ENCODE measurements around the gene VSTM1.

The VSTM1 gene

DNA sequence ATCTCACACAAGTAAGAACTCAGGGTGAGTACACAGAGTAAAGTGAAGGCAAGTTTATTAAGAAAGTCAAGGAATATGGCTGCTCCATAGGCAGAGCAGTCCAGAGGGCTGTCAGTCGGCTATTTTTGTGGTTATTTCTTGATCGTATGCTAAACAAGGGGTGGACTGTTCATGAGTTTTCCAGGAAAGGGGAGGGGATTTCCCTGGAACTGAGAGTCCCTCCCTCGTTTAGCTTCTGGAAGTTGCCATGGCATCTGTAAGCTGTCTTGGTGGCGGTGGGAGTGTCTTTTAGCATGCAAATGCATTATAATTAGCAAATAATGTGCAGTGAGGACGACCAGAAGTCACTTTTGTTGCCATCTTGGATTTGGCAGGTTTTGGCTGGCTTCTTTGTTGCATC, 5.8 kb upstream of the VSTM1 start:
- no peak for DNase-seq
- Histone ChIP-seq H2AFZ (ENCODE audit: low read depth, low read length) (no peak overlapping the region), H3K36me3 (ENCODE audit: insufficient read depth, low read length) (no peaks in the 10 kb centered on the region), H3K9me3 (ENCODE audit: insufficient read depth, low read length, severe bottlenecking) (no peaks in the 10 kb centered on the region), H3K9ac (ENCODE audit: low read depth, low read length) (no peak overlapping the region), H3K4me3 (ENCODE audit: low read depth in 1 of 2, low read length in 2 of 2) (no peak overlapping the region), H3K4me2 (ENCODE audit: insufficient read depth, low read length) (no peak overlapping the region), H3K4me1 (ENCODE audit: insufficient read depth, low read length) (no peaks in the 10 kb centered on the region), H3K27ac (ENCODE audit: low read length) (no peak overlapping the region), H3K79me2 (ENCODE audit: insufficient read depth, low read length) (no peaks in the 10 kb centered on the region), H4K20me1 (ENCODE audit: insufficient read depth, low read length) (no peaks in the 10 kb centered on the region), H3K27me3 (ENCODE audit: insufficient read depth, low read length, poor library complexity) (no peaks in the 10 kb centered on the region)
- TF ChIP-seq EZH2 (IDR thresholded peaks at IDR 0.05; ENCODE audit: borderline replicate concordance, low read depth, low read length, severe bottlenecking) = no peak
- no peak for TF ChIP-seq CTCF (IDR thresholded peaks at IDR 0.05; ENCODE audit: borderline replicate concordance, extremely low read depth, low read length, poor library complexity, severe bottlenecking)
- ATAC-seq (ENCODE audit: insufficient read depth, low read depth) = no peak

GRCh38 chr19:54062643-54063042, 1.1 kb downstream of the VSTM1 start:
- no peaks in the 10 kb centered on the region for H4K20me1 ChIP-seq (ENCODE audit: insufficient read depth, low read length)

GRCh38 chr19:54047616-54048015, 16.1 kb downstream of the VSTM1 start:
- no peak overlapping the region for H3K27ac ChIP-seq (ENCODE audit: low read length)
- H3K9me3 ChIP-seq (ENCODE audit: insufficient read depth, low read length, severe bottlenecking) = no peaks in the 10 kb centered on the region
- H3K27me3 ChIP-seq (ENCODE audit: insufficient read depth, low read length, poor library complexity) = no peaks in the 10 kb centered on the region
- H2AFZ ChIP-seq (ENCODE audit: low read depth, low read length) = no peak overlapping the region
- H3K4me3 ChIP-seq (ENCODE audit: low read depth in 1 of 2, low read length in 2 of 2) = no peak overlapping the region
- no peak for DNase-seq
- no peaks in the 10 kb centered on the region for H3K4me1 ChIP-seq (ENCODE audit: insufficient read depth, low read length)
- no peak for ATAC-seq (ENCODE audit: insufficient read depth, low read depth)
- no peaks in the 10 kb centered on the region for H3K79me2 ChIP-seq (ENCODE audit: insufficient read depth, low read length)
- no peak overlapping the region for H3K9ac ChIP-seq (ENCODE audit: low read depth, low read length)
- H4K20me1 ChIP-seq (ENCODE audit: insufficient read depth, low read length) = no peaks in the 10 kb centered on the region
- H3K36me3 ChIP-seq (ENCODE audit: insufficient read depth, low read length) = no peaks in the 10 kb centered on the region
- H3K4me2 ChIP-seq (ENCODE audit: insufficient read depth, low read length) = no peak overlapping the region
- TF ChIP-seq CTCF (IDR thresholded peaks at IDR 0.05; ENCODE audit: borderline replicate concordance, extremely low read depth, low read length, poor library complexity, severe bottlenecking) (no peak), EZH2 (IDR thresholded peaks at IDR 0.05; ENCODE audit: borderline replicate concordance, low read depth, low read length, severe bottlenecking) (no peak)

More at GRCh38 chr19:54062643-54063042, 1.1 kb downstream of the VSTM1 start:
- no peak for DNase-seq
- Histone ChIP-seq H3K27ac (ENCODE audit: low read length) (no peak overlapping the region), H3K79me2 (ENCODE audit: insufficient read depth, low read length) (no peaks in the 10 kb centered on the region), H3K4me2 (ENCODE audit: insufficient read depth, low read length) (no peak overlapping the region), H3K4me3 (ENCODE audit: low read depth in 1 of 2, low read length in 2 of 2) (no peak overlapping the region), H2AFZ (ENCODE audit: low read depth, low read length) (no peak overlapping the region), H3K4me1 (ENCODE audit: insufficient read depth, low read length) (no peaks in the 10 kb centered on the region), H3K36me3 (ENCODE audit: insufficient read depth, low read length) (no peaks in the 10 kb centered on the region), H3K9ac (ENCODE audit: low read depth, low read length) (no peak overlapping the region), H3K9me3 (ENCODE audit: insufficient read depth, low read length, severe bottlenecking) (no peaks in the 10 kb centered on the region), H3K27me3 (ENCODE audit: insufficient read depth, low read length, poor library complexity) (no peaks in the 10 kb centered on the region)
- no peak for ATAC-seq (ENCODE audit: insufficient read depth, low read depth)
- TF ChIP-seq EZH2 (IDR thresholded peaks at IDR 0.05; ENCODE audit: borderline replicate concordance, low read depth, low read length, severe bottlenecking) (no peak), CTCF (IDR thresholded peaks at IDR 0.05; ENCODE audit: borderline replicate concordance, extremely low read depth, low read length, poor library complexity, severe bottlenecking) (no peak)

DNA sequence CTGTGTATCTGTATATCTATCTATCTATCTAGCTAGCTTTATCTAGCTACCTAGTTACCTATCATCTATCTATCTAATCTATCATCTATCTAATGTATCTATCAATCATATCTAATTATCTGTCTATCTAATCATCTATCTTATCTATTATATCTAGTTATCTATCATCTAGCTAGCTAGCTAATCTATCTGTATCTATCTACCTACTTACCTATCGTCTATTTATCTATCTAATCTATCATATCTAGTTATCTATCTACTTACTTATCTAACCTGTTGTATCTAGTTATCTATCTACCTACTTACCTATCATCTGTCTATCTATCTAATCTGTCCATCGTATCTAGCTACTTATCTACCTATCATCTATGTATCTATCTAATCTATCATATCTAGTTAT, 17.9 kb downstream of the VSTM1 start:
- Histone ChIP-seq H3K9ac (ENCODE audit: low read depth, low read length) (no peak overlapping the region), H3K4me3 (ENCODE audit: low read depth in 1 of 2, low read length in 2 of 2) (no peak overlapping the region), H3K36me3 (ENCODE audit: insufficient read depth, low read length) (no peaks in the 10 kb centered on the region), H3K9me3 (ENCODE audit: insufficient read depth, low read length, severe bottlenecking) (no peaks in the 10 kb centered on the region), H3K27ac (ENCODE audit: low read length) (no peak overlapping the region), H3K4me1 (ENCODE audit: insufficient read depth, low read length) (no peaks in the 10 kb centered on the region), H3K27me3 (ENCODE audit: insufficient read depth, low read length, poor library complexity) (no peaks in the 10 kb centered on the region), H2AFZ (ENCODE audit: low read depth, low read length) (no peak overlapping the region), H4K20me1 (ENCODE audit: insufficient read depth, low read length) (no peaks in the 10 kb centered on the region; the same call in 1 of the 2 replicates), H3K79me2 (ENCODE audit: insufficient read depth, low read length) (no peaks in the 10 kb centered on the region), H3K4me2 (ENCODE audit: insufficient read depth, low read length) (no peak overlapping the region)
- no peak for ATAC-seq (ENCODE audit: insufficient read depth, low read depth)
- TF ChIP-seq EZH2 (IDR thresholded peaks at IDR 0.05; ENCODE audit: borderline replicate concordance, low read depth, low read length, severe bottlenecking) = no peak
- DNase-seq = no peak

All from DND-41 (cell line).